Activated CD4-positive, alpha-beta T cell treated with anti-CD3 and anti-CD28 coated beads, Interleukin-2, amount 10 ng/mL, durations not matched to agents 24 days and 14 days (primary cell): ENCODE results near the gene CSK. TPM values are rescaled to one million over a fixed set of nuclear protein-coding genes. Genes with fewer than 3 reads are reported as not detected.
"Not testable (repeated sequence)": the region's sequence is repeated elsewhere in the genome, so short reads cannot be mapped to it uniquely, and the experiment has no call there.

ENCODE experiments used
- DNase-seq: peaks from one replicate; pipeline ENCODE4 v3.0.0; 2022
- H3K27ac Mint-ChIP-seq: one replicate; pipeline ENCODE4 v1.8.0; 2022; ENCODE audit warnings: mild to moderate bottlenecking, mixed read lengths
- H3K27me3 Mint-ChIP-seq: one replicate; pipeline ENCODE4 v1.8.0; 2022; ENCODE audit warnings: mixed read lengths
- H3K36me3 Mint-ChIP-seq: one replicate; pipeline ENCODE4 v1.8.0; 2022; ENCODE audit warnings: low read depth, mild to moderate bottlenecking, mixed read lengths
- H3K4me1 Mint-ChIP-seq: one replicate; pipeline ENCODE4 v1.8.0; 2021; ENCODE audit warnings: mixed read lengths
- H3K4me3 Mint-ChIP-seq: one replicate; pipeline ENCODE4 v1.8.0; 2022; ENCODE audit warnings: mild to moderate bottlenecking, moderate library complexity, mixed read lengths
- H3K9me3 Mint-ChIP-seq: one replicate; pipeline ENCODE4 v1.8.0; 2021; ENCODE audit warnings: mixed read lengths
- intact Hi-C: fragments of 100-400 bp; cut with micrococcal nuclease; formaldehyde crosslinking; loops from one replicate; pipeline ENCODE4 v1.15.1; 2023
- total RNA-seq: library from RNA; stranded (reverse); gene quantifications from 2 replicates; pipeline ENCODE4 v1.2.3, GENCODE V29; 2022

The CSK gene
- total RNA-seq, 1 donor from 2014 or later: 340 TPM

DNA sequence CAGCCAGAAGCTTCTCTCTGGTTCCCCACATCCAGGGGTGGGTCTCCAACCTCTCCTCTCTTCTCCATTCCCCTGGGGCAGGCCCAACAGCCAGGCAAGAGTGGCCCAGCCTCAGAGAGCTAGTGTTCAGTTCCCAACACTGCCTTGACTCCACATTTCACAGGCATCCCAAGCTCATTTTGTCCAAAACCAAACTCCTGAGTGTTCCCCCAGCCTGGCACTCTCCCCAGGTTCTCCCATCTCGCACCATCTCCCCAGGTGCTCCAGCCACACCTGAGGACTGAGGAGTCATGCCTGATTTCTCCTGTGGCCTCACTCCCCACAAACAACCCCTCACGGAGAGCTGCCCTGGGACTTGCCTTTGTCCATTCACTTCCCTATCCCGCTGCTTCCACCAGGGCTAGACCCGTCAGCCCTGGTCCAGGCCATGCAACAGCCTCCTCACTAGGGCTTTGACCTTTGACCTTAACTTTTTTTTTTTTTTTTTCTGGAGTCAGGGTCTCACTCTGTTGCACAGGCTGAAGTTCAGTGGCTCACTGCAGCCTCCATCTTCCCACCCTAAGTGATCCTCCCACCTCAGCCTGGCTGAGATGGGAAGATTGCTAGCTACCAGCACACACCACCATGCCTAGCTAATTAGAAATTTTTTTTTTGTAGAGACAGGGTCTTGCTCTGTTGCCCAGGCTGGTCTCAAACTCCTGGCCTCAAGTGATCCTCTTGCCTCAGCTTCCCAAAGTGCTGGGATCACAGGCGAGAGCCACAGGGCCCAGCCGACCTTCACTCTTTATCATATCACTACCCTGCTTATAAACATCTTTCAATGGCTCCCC is 3.9 kb upstream of the CSK start:
- Mint-ChIP-seq H3K27me3 (no peaks in the 10 kb centered on the region), H3K4me1 (peaks cover 72% of the 10 kb centered on the region), H3K36me3 (peaks cover 8% of the 10 kb centered on the region), H3K4me3 (peak overlapping the region; percentile 82), H3K9me3 (no peaks in the 10 kb centered on the region), H3K27ac (peak overlapping the region; percentile 96)
- intact Hi-C loops: loop anchor here (1.0 kb wide), 1 partner anchor 10 kb away; no protein-coding TSS in a partner anchor
- no peak for DNase-seq

DNA sequence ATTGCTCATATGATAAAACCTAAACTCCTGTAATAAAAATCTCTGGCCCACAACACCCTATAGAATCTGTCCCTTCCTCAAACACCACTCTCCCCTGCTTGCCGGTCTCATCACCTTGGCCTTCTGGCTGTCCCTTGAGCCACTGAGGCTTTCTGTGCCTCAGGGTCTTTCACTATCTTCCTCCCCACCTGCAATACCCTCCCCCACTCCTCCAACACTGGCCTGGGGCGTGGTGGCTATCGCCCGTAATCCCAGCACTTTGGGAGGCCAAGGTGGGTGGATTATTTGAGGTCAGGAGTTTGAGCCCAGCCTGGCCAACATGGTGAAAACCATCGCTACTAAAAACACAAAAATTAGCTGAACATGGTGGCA is 3.3 kb upstream of the CSK start:
- H3K9me3 Mint-ChIP-seq: no peaks in the 10 kb centered on the region
- peaks cover 71% of the 10 kb centered on the region for H3K4me1 Mint-ChIP-seq
- no peaks in the 10 kb centered on the region for H3K27me3 Mint-ChIP-seq
- intact Hi-C loops: no loop called here
- peak overlapping the region; percentile 96 for H3K27ac Mint-ChIP-seq
- H3K4me3 Mint-ChIP-seq: peak overlapping the region; percentile 82
- no peak for DNase-seq
- peaks cover 14% of the 10 kb centered on the region for H3K36me3 Mint-ChIP-seq

DNA sequence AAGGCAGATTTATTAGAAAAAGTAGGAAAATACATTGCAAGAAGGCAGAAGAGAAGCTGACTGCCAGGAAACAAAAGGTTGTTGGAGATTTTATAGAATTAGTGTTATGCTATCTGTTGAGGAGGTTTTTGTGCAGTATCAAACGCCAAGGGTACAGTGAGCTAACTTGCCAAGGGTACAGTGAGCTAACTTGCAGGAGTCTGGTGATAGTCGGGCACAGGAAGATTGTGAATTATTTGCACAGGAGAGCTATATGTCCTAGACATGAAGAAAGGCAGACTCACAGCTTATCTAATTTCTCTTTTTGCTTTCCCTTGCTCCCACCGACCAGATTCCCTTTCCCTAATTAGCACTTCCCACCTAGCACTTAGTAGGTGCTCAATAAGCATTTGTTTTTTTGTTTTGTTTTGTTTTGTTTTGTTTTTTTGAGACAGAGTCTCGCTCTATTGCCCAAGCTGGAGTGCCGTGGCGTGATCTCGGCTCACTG is 2.7 kb upstream of the CSK start:
- no peak for DNase-seq
- H3K27me3 Mint-ChIP-seq: no peaks in the 10 kb centered on the region
- peak overlapping the region; percentile 82 for H3K4me3 Mint-ChIP-seq
- H3K4me1 Mint-ChIP-seq: peaks cover 66% of the 10 kb centered on the region
- intact Hi-C loops: no loop called here
- H3K9me3 Mint-ChIP-seq: no peaks in the 10 kb centered on the region
- peaks cover 20% of the 10 kb centered on the region for H3K36me3 Mint-ChIP-seq
- H3K27ac Mint-ChIP-seq: peak overlapping the region; percentile 96

GRCh38 chr15:74780523-74781430 is 1.1 kb upstream of the CSK start:
- H3K4me3 Mint-ChIP-seq: peak overlapping the region; percentile 98
- H3K27me3 Mint-ChIP-seq: no peaks in the 10 kb centered on the region
- H3K36me3 Mint-ChIP-seq: peaks cover 35% of the 10 kb centered on the region
- intact Hi-C loops: loop anchor here (1.0 to 10.0 kb wide), 7 partner anchors 9 to 844 kb away; partner anchors contain the start of genes ARID3B, CLK3, SNUPN and UBL7
- peaks cover 66% of the 10 kb centered on the region for H3K4me1 Mint-ChIP-seq
- DNase-seq: peak; percentile 79
- peak overlapping the region; percentile 96 for H3K27ac Mint-ChIP-seq
- H3K9me3 Mint-ChIP-seq: no peaks in the 10 kb centered on the region

DNA sequence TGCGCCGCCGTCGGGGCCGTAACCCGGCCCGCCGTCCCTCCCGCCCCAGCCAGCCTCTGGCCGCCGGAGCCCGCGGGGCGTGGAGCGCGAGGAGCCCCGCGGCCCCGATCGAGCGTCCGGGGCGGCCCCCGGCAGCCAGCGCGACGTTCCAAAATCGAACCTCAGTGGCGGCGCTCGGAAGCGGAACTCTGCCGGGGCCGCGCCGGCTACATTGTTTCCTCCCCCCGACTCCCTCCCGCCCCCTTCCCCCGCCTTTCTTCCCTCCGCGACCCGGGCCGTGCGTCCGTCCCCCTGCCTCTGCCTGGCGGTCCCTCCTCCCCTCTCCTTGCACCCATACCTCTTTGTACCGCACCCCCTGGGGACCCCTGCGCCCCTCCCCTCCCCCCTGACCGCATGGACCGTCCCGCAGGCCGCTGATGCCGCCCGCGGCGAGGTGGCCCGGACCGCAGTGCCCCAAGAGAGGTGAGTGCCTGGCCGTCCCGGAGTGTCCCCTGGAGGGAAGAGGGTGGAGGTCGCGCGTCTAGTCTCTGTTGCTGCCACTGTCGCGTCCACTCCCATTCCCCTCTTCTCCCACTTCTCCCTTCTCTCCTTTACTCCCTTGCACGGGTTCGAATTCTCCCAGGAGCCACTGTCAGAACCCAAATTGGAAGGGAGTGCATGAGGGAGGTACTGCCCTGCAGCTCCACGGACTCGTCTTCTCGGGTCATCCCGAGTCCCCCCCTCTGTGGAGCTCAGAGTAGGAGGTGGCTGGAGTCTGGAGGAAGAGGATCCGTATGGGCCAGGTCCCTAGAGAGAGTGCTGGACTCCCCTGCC is 585 bp downstream of the CSK start:
- Mint-ChIP-seq H3K9me3 (no peaks in the 10 kb centered on the region), H3K4me3 (peak overlapping the region; percentile 96), H3K4me1 (peaks cover 65% of the 10 kb centered on the region), H3K27ac (peak overlapping the region; percentile 93), H3K36me3 (peaks cover 39% of the 10 kb centered on the region), H3K27me3 (no peaks in the 10 kb centered on the region)
- intact Hi-C loops: loop anchor here (1.0 to 10.0 kb wide), 4 partner anchors 91 to 842 kb away; partner anchors contain the start of genes CLK3, SCAMP2, SNUPN and UBL7
- peak; percentile 90 for DNase-seq

DNA sequence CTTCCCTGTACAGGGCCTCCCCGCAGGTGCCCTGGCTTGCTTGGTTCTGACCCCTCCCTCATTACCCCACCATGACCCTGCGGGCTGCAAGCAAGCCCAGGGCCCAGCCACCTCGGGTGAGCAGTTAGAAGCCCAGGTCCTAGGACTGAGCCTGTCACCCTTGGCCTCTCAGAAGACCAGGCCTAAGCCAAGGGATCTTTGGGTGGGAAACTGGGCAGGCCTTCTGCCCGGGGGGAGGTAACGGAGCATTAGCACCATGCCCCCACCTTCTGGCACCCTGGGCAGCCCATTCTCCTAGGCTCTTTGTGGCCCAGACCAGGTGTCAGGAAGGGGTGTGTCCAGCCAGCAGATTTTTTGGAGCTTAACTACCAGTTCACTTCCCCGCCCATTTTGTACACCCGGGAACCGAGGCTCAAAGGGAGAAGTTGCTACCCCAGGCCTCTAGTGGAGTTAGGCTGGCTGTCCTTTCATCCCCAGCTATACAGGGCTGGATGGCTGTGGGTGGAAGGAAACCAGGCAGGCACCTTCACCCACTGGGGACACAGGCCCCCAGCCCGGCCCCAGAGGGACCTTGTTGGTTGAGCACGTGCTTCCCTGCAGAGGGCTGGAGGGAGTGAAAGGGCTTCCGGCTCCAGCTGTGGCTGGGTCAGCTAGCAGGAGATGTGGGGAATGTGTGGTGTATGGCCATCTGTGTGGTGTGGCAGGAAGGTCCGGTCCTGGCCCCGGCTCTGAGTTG is 1.4 kb downstream of the CSK start:
- intact Hi-C loops: loop anchor here (1.0 to 10.0 kb wide), 4 partner anchors 90 to 842 kb away; partner anchors contain the start of genes CLK3, SCAMP2, SNUPN and UBL7
- H3K27ac Mint-ChIP-seq: peak overlapping the region; percentile 93
- no peaks in the 10 kb centered on the region for H3K27me3 Mint-ChIP-seq
- DNase-seq: peak; percentile 84
- peak overlapping the region; percentile 96 for H3K4me3 Mint-ChIP-seq
- H3K4me1 Mint-ChIP-seq: peaks cover 65% of the 10 kb centered on the region
- H3K36me3 Mint-ChIP-seq: peaks cover 46% of the 10 kb centered on the region
- H3K9me3 Mint-ChIP-seq: no peaks in the 10 kb centered on the region

DNA sequence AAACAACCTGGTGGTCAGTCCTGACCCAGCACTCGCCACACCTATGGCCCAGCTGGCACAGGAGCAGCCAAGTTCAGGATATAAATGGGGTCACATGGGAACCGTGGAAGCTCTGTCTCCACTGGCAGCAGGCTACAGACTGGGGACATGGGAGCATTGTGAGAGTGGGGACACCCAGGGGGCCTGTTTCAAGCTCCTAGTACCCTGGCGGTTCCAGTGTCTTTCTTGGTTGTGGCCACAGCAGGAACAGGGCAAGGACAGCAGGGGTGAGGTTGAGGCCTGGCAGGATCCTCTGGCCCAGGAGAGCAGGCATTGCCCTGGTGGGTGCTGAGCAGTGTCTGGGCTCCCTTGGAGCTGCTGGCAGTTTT is 1.9 kb downstream of the CSK start:
- Mint-ChIP-seq H3K9me3 (no peaks in the 10 kb centered on the region), H3K36me3 (peaks cover 52% of the 10 kb centered on the region), H3K4me3 (peak overlapping the region; percentile 96), H3K4me1 (peaks cover 64% of the 10 kb centered on the region), H3K27ac (peak overlapping the region; percentile 93), H3K27me3 (no peaks in the 10 kb centered on the region)
- intact Hi-C loops: loop anchor here (1.0 to 10.0 kb wide), 4 partner anchors 90 to 841 kb away; partner anchors contain the start of genes CLK3, SCAMP2, SNUPN and UBL7
- DNase-seq: no peak

GRCh38 chr15:74784426-74785193 is 2.7 kb downstream of the CSK start:
- Mint-ChIP-seq H3K36me3 (peaks cover 58% of the 10 kb centered on the region), H3K27me3 (no peaks in the 10 kb centered on the region), H3K4me3 (peak overlapping the region; percentile 96), H3K27ac (peak overlapping the region; percentile 98), H3K9me3 (no peaks in the 10 kb centered on the region), H3K4me1 (peaks cover 63% of the 10 kb centered on the region)
- peak; percentile 70 for DNase-seq
- intact Hi-C loops: loop anchor here (5.0 to 10.0 kb wide), 8 partner anchors 167 to 840 kb away; partner anchors contain the start of genes C15orf39, CLK3, RPP25 and SIN3A

GRCh38 chr15:74785194-74786032 is 3.5 kb downstream of the CSK start:
- intact Hi-C loops: loop anchor here (2.0 to 10.0 kb wide), 8 partner anchors 15 to 839 kb away; partner anchors contain the start of genes C15orf39, COX5A, RPP25 and SIN3A
- Mint-ChIP-seq H3K9me3 (no peaks in the 10 kb centered on the region), H3K27ac (peak overlapping the region; percentile 98), H3K4me3 (peak overlapping the region; percentile 96), H3K4me1 (peaks cover 61% of the 10 kb centered on the region), H3K36me3 (peaks cover 62% of the 10 kb centered on the region), H3K27me3 (no peaks in the 10 kb centered on the region)
- peak; percentile 88 for DNase-seq

GRCh38 chr15:74786081-74786480 is 4.2 kb downstream of the CSK start:
- not testable (repeated sequence) for H3K27me3 Mint-ChIP-seq, DNase-seq, H3K9me3 Mint-ChIP-seq
- Mint-ChIP-seq H3K4me1 (peaks cover 61% of the 10 kb centered on the region), H3K36me3 (peaks cover 63% of the 10 kb centered on the region), H3K4me3 (peak overlapping the region; percentile 96), H3K27ac (peak overlapping the region; percentile 98)
- intact Hi-C loops: loop anchor here (2.0 to 10.0 kb wide), 8 partner anchors 15 to 839 kb away; partner anchors contain the start of genes C15orf39, COX5A, RPP25 and SIN3A

DNA sequence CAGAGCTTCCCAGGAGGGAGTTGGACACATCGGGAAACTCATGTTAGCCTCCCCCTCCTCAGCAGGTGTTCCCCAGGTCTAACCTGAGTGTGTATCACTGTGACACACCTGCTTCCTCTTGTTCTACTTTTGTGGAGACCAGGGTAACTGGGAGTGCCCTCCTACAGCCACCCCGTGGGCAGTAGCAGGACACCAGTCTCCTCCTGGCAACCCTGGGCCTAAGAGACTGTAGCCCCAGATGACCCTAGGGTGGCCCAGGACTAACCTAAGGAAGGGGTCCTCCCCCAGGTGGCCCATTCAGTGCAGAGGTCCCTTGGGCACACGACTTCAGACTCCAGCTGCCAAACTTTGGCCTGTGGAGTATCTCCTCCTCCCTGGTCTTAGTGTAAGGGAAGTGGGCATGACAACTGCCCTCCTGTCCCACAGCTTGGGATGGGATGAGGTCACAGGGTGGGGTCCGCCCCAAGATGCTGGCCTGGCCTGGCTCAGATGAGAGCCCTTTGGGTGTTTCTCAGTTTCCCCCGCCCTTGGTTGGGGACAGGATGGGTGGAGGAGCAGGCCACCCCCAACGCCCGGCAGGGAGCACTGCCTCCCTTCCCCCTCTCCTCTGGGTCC is 4.8 kb downstream of the CSK start:
- Mint-ChIP-seq H3K36me3 (peaks cover 66% of the 10 kb centered on the region), H3K4me1 (peaks cover 62% of the 10 kb centered on the region), H3K4me3 (peak overlapping the region; percentile 96), H3K27ac (peak overlapping the region; percentile 99), H3K9me3 (no peaks in the 10 kb centered on the region), H3K27me3 (no peaks in the 10 kb centered on the region)
- intact Hi-C loops: loop anchor here (2.0 to 10.0 kb wide), 8 partner anchors 16 to 838 kb away; partner anchors contain the start of genes C15orf39, COX5A, RPP25 and SIN3A
- DNase-seq: peak; percentile 78
